Activated CD4-positive, CD25-positive, alpha-beta regulatory T cell treated with anti-CD3 and anti-CD28 coated beads, Interleukin-2, amount 50 U/mL, for 72 hours (primary cell): ENCODE data around the gene CYP2C18.
"Not testable (repeated sequence)": the region's sequence is repeated elsewhere in the genome, so short reads cannot be mapped to it uniquely, and the experiment has no call there.

Experiments
- DNase-seq: peaks from one replicate; pipeline ENCODE4 v3.0.0; 2021

Gene CYP2C18

DNA sequence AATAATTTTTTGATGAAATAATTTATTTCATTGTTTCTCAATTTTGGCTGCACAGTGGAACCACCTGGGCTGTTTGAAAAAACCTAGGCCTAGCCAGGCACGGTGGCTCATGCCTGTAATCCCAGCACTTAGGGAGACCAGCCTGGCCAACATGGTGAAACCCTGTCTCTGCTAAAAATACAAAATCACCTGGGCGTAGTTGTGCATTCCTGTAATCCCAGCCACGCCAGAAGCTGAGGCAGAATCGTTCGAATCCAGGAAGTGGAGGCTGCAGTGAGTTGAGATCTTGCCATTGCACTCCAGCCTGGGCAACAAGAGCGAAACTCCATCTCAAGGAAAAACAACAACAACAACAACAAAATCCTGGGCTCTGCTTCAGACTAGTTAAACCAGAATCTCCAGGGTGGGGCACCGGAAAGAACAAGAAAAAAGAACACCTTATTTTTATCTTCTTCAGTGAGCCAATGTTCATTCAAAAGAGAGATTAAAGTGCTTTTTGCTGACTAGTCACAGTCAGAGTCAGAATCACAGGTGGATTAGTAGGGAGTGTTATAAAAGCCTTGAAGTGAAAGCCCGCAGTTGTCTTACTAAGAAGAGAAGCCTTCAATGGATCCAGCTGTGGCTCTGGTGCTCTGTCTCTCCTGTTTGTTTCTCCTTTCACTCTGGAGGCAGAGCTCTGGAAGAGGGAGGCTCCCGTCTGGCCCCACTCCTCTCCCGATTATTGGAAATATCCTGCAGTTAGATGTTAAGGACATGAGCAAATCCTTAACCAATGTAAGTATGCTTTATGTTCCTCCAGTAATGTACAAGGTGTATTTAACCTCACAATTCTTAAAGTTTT lies at the start of gene CYP2C18:
CYP2C18 (plus strand) TSS at position 516 of the 841 bp plus-strand sequence; CDS start at position 607, 91 bp downstream.
- DNase-seq = no peak

GRCh38 chr10:94638097-94638496 lies 45.4 kb upstream of the CYP2C18 start:
- DNase-seq = not testable (repeated sequence)

- DNase-seq = no peak
Measured at GRCh38 chr10:94639902-94640301, 43.6 kb upstream of the CYP2C18 start.

DNA sequence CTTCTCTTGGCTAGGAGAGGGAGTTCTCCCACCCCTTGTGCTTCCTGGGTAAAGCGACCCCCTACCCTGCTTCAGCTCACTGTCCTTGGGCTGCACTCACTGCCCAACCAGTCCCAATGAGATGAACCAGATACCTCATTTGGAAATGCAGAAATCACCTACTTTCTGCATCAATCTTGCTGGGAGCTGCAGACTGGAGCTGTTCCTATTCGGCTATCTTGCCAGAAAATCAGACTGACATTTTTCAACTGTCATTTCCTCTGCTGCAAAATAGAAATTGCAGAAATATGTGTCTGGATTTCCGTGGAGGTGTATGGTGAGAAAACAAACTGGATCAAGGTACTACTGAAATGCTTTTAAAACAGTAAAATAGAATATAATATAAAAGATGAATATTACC lies 43.0 kb upstream of the CYP2C18 start:
- DNase-seq = no peak

- no peak for DNase-seq
Measured at GRCh38 chr10:94641480-94641879, 42.0 kb upstream of the CYP2C18 start.

- DNase-seq = no peak
Measured at GRCh38 chr10:94644352-94644751, 39.2 kb upstream of the CYP2C18 start.

DNA sequence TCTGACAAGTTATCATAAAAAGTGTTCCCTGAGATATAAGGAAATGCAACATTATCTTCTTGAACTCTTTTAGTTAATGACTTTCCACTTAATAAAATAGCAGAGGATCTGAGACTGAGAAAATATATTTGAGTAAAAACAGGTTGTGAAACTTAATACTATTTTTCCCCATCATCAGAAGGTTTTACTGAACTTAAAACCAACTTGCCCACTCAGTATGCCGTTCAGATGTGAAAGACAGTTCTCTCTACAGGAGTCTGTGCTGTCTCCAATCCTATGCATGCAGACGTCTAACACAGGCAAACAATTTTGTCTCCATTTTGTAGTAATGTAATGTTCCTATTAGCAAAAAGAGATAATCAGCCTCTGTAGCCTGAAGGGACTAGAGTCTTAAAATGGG lies 38.2 kb upstream of the CYP2C18 start:
- DNase-seq = no peak

DNA sequence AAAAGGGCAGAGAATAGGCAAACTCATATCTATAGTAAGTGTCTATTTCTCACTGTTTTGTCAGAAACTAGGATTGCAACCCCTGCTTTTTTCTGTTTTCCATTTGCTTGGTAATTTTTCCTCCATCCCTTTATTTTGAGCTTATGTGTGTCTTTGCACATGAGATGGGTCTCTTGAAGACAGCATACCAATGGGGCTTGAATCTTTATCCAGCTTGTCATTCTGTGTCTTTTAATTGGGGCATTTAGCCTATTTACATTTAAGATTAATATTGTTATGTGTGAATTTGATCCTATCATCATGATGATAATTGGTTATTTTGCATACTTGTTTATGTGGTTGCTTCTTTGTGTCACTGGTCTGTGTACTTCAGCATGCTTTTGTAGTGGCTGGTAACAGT lies 28.3 kb upstream of the CYP2C18 start:
- DNase-seq = not testable (repeated sequence)

DNA sequence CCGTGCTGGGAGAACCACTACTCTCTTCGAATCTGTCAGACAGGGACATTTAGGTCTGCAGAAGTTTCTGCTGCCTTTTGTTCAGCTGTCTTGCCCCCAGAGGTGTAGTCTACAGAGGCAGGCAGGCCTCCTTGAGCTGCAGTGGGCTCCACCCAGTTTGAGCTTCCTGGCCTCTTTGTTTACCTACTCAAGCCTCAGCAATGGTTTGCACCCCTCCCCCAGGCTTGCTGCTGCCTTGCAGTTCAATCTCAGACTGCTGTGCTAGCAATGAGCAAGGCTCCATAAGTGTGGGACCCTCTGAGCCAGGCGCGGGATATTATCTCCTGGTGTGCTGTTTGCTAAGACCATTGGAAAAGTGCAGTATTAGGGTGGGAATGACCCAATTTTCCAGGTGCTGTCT lies 20.5 kb upstream of the CYP2C18 start:
- not testable (repeated sequence) for DNase-seq

DNA sequence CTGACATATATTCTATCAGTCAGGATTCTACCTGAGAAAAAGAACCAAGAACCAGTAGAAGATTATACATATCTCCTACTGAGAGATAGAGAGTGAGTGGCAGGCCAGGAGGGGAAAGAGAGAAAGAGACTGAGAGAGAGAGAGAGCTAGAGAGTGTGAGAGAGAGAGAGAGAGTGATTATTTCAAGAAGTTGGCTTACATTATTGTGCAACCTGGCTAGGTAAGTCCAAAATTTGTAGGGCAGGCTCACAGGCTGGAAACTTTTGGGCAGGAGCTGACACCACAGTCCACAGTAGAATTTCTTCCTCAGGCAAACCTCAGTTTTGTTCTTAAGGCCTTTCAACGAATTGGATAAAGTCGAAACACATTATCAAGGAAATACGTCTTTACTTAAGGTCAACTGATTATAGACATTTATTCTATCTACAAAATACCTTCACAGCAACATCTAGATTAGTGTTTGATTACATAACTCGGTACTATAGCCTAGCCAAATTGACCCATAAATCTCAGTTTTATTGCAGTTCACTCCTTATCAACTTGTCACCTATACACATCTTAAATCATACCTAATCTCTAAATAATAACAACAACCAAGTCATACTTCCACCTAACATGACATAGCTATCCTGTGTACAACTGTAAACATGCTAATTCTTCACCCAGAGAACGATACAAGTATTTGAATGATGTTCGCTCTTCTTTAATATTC lies 17.0 kb upstream of the CYP2C18 start:
- DNase-seq = no peak

- no peak for DNase-seq
Measured at GRCh38 chr10:94673614-94674321, 9.8 kb upstream of the CYP2C18 start.

GRCh38 chr10:94676496-94676895 lies 7.0 kb upstream of the CYP2C18 start:
- DNase-seq = no peak

- no peak for DNase-seq
Measured at GRCh38 chr10:94677691-94678090, 5.8 kb upstream of the CYP2C18 start.

DNA sequence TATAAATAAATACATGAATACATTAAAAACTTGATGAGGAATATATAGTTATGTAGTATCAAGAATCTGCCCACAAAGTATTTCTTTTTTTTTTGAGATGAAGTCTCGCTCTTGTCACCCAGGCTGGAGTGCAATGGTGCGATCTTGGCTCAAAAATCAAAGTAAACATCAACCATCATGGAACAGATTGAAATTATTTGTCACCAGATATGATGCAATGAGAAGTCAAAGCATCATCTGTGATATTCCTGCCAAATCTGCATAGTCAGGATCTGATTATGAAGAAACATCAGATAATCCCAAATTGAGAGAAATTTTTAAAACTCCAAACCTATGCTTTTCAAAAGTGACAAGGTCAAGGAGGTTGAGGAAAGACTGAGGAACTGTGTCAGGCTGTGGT lies 5.1 kb upstream of the CYP2C18 start:
- no peak for DNase-seq

DNA sequence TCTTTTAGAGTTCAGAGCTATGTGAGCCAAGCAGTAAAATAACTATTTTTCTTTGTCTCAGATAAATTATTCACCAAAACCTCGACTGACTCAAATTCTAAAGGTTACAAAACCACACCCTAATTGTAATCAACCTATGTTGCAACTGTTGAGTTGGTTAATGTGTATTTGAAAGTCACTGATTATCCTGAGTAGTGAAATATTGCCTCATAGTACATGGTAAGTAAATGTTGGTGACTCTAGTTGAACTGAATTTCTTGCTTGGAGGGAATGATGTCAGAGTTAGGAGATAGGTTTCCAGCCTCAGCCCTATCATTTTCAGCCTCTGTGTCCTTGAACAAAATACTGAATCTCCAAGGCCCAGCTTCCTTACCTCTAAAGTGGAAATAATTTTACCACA lies 3.0 kb upstream of the CYP2C18 start:
- DNase-seq = no peak

DNA sequence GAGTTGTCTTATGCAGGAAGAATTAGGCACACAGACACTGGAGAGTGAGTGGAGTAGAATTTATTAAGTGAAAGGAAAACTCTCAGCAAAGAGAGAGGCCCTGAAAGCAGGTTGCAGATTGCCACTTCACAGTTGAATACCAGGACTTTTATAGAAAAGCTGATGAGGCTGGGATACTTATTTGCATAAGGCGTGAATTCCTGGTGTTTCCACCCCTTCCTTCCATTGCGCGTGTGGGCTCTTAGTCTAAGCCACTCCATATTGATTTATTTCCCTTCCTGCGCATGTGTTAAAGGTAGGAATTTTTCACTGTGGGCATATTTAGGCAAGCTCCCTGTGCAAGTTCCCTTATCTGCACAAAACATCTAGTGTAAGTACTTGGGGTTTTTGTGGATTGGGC lies 893 bp upstream of the CYP2C18 start:
- DNase-seq = not testable (repeated sequence)

- no peak for DNase-seq
Measured at GRCh38 chr10:94687625-94688248, 4.2 kb downstream of the CYP2C18 start.

GRCh38 chr10:94706089-94706488 lies 22.6 kb downstream of the CYP2C18 start:
- no peak for DNase-seq

DNA sequence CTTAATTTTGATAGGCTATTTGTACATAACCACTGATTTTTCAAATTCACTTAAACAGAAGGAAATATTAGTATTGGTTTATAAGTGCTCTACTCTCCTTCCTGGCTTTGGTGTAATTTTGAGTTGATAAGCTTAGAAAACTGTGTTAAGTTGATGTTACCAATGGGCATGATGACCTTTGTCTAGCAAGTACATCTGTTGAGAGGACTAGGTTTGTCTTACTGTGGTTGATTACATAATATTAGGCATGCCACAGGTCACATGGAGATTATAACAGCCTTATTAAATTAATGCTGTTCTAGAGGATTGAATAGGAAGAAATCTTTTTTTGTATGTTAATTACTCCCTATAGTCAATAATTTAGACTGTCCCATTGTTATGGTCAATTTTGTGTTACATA lies 27.0 kb downstream of the CYP2C18 start:
- DNase-seq = no peak

DNA sequence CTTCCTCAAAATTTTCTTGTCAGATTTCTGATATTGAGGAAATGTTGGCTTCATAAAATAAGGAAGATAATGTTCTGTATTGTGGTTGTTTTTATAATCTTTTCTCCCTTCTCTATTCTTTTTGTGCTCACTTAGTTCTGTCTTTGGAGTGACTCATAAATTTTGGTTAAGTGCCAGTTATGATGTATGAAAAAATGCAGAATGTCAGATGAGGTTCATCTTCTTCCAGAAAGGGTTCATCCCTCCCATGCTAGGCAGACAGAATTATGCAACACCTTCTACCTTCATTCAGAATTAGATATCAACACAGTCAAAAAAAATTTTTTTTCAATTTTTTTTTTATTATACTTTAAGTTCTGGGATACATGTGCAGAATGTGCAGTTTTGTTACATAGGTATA lies 42.3 kb downstream of the CYP2C18 start:
- DNase-seq = no peak

DNA sequence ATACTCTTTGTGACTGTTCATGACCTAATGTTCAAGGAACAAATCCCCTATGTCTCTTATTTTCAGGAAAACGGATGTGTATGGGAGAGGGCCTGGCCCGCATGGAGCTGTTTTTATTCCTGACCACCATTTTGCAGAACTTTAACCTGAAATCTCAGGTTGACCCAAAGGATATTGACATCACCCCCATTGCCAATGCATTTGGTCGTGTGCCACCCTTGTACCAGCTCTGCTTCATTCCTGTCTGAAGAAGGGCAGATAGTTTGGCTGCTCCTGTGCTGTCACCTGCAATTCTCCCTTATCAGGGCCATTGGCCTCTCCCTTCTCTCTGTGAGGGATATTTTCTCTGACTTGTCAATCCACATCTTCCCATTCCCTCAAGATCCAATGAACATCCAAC lies 51.7 kb downstream of the CYP2C18 start:
- no peak for DNase-seq

DNA sequence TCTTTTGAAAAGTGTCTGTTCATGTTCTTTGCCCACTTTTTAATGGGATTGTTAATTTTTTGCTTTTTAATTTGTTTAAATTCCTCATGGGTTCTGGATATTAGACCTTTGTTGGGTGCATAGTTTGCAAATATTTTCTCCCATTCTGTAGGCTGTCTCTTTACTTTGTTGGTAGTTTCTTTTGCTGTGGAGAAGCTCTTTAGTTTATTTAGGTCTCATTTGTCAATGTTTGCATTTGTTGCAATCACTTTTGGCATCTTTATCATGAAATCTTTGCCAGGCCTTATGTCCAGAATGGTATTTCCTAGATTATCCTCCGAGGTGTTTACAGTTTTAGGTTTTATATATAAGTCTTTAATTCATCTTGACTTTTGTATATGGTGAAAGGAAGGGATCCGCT lies 55.1 kb downstream of the CYP2C18 start:
- DNase-seq = no peak

- no peak for DNase-seq
Measured at GRCh38 chr10:94747137-94747536, 63.6 kb downstream of the CYP2C18 start.
